ENCODE results near the gene XAB2.
"Not testable (repeated sequence)": the region's sequence is repeated elsewhere in the genome, so short reads cannot be mapped to it uniquely, and the experiment has no call there.

Gene XAB2

GRCh38 chr19:7650148-7650547, 20.8 kb upstream of the XAB2 start:
- H3K27me3 ChIP-seq (ENCODE audit: control insufficient read depth, insufficient read depth, low read length, poor library complexity, severe bottlenecking) = peaks cover 11% of the 10 kb centered on the region
- H3K9me3 ChIP-seq (ENCODE audit: control insufficient read depth, low read length) = no peaks in the 10 kb centered on the region
- H3K27ac ChIP-seq (ENCODE audit: insufficient read depth, low read depth, low read length, poor library complexity, severe bottlenecking) = no peak overlapping the region
- 37% methylated on average over 2 of the region's 2 CpGs for WGBS, 2 experiments
- H3K4me1 ChIP-seq (ENCODE audit: control insufficient read depth, insufficient read depth, low read length) = no peaks in the 10 kb centered on the region
- no peak overlapping the region for H3K4me3 ChIP-seq (ENCODE audit: insufficient read depth, low read depth, low read length)
- H3K36me3 ChIP-seq (ENCODE audit: control insufficient read depth, insufficient read depth, low read length) = no peaks in the 10 kb centered on the region

- H3K4me3 ChIP-seq (ENCODE audit: insufficient read depth, low read depth, low read length) = no peak overlapping the region
- peaks cover 11% of the 10 kb centered on the region for H3K27me3 ChIP-seq (ENCODE audit: control insufficient read depth, insufficient read depth, low read length, poor library complexity, severe bottlenecking)
- WGBS, 2 experiments = 93 to 94% methylated on average over 15 of the region's 15 CpGs
- H3K4me1 ChIP-seq (ENCODE audit: control insufficient read depth, insufficient read depth, low read length) = no peaks in the 10 kb centered on the region
- H3K27ac ChIP-seq (ENCODE audit: insufficient read depth, low read depth, low read length, poor library complexity, severe bottlenecking) = no peak overlapping the region
- no peaks in the 10 kb centered on the region for H3K9me3 ChIP-seq (ENCODE audit: control insufficient read depth, low read length)
- no peaks in the 10 kb centered on the region for H3K36me3 ChIP-seq (ENCODE audit: control insufficient read depth, insufficient read depth, low read length)
Observed at GRCh38 chr19:7648265-7649014, 19.1 kb upstream of the XAB2 start.

DNA sequence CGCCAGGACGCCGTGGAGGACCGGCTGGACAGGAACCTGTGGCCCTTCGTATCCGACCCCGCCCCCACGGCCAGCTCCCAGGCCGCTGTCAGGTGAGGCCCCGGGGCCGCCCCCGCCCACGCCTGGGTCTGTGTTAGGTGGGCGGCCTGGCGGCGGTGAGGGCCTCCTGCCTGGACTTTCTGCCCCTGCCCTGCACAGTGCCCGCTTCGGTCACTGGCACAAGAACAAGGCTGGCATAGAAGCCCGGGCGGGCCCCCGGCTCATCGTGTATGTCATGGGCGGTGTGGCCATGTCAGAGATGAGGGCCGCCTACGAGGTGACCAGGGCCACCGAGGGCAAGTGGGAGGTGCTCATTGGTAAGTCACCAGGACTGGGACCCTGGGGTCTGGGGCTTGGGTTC, 17.8 kb upstream of the XAB2 start:
- Histone ChIP-seq H3K4me3 (ENCODE audit: insufficient read depth, low read depth, low read length) (no peak overlapping the region), H3K4me1 (ENCODE audit: control insufficient read depth, insufficient read depth, low read length) (no peaks in the 10 kb centered on the region), H3K36me3 (ENCODE audit: control insufficient read depth, insufficient read depth, low read length) (no peaks in the 10 kb centered on the region), H3K9me3 (ENCODE audit: control insufficient read depth, low read length) (no peaks in the 10 kb centered on the region), H3K27me3 (ENCODE audit: control insufficient read depth, insufficient read depth, low read length, poor library complexity, severe bottlenecking) (peaks cover 11% of the 10 kb centered on the region), H3K27ac (ENCODE audit: insufficient read depth, low read depth, low read length, poor library complexity, severe bottlenecking) (no peak overlapping the region)
- WGBS, 2 experiments = 91% methylated on average over 26 of the region's 26 CpGs

DNA sequence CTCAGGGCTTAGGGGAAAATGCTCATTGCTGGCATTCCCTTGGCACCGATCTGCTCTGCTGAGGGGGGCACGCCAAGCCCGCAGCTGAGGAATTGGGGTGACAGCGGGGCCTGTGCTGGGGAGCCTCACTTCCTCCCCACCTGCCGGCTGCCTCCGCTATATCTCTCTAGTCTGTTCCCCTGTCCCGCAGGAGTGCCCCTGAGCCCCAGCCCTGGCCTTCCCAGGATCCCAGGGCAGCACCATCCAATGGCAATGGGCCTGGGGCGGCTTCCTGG, 17.0 kb upstream of the XAB2 start:
- Histone ChIP-seq H3K27ac (ENCODE audit: insufficient read depth, low read depth, low read length, poor library complexity, severe bottlenecking) (no peak overlapping the region), H3K27me3 (ENCODE audit: control insufficient read depth, insufficient read depth, low read length, poor library complexity, severe bottlenecking) (peaks cover 11% of the 10 kb centered on the region), H3K4me1 (ENCODE audit: control insufficient read depth, insufficient read depth, low read length) (no peaks in the 10 kb centered on the region), H3K9me3 (ENCODE audit: control insufficient read depth, low read length) (no peaks in the 10 kb centered on the region), H3K4me3 (ENCODE audit: insufficient read depth, low read depth, low read length) (no peak overlapping the region), H3K36me3 (ENCODE audit: control insufficient read depth, insufficient read depth, low read length) (no peaks in the 10 kb centered on the region)
- WGBS, 2 experiments = 85 to 86% methylated on average over 8 of the region's 8 CpGs

DNA sequence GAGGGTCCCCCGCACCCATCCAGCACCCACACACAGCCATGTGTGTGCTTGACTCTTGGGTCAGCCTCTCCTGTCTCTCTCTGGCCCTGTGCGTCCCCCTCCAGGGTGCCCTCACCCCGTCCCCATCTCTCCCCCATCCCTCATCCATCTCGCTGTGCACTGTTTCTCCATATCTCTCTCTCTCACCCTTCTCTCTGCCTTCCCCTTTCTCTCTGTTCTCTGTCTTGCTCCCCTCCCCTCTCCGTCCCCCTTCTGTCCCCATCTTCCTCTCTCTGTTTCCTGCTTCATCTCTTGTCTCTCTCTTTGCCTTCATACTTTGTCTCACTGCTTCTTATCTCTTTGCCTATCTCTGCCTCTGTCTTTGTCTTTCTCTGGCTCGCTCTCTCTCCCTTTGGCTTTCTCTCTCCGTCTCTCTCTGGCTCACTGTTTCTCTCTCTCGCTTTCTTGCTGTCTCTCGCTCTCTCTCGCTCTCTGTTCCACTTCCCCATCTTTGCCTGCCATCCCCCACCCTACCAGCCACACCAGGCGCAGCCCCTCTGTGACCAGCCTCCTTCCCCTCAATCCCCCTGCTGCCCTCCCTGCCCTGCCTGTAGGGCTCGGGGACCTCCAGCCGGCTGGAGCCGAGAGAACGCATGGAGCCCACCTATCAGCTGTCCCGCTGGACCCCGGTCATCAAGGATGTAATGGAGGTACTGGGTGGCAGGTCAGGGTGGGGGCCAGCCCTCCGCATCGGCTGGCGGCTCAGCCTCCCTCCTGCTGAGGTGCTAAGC, 16.5 kb upstream of the XAB2 start:
- Histone ChIP-seq H3K9me3 (ENCODE audit: control insufficient read depth, low read length) (no peaks in the 10 kb centered on the region), H3K36me3 (ENCODE audit: control insufficient read depth, insufficient read depth, low read length) (no peaks in the 10 kb centered on the region), H3K27me3 (ENCODE audit: control insufficient read depth, insufficient read depth, low read length, poor library complexity, severe bottlenecking) (peaks cover 6% of the 10 kb centered on the region), H3K27ac (ENCODE audit: insufficient read depth, low read depth, low read length, poor library complexity, severe bottlenecking) (no peak overlapping the region), H3K4me1 (ENCODE audit: control insufficient read depth, insufficient read depth, low read length) (no peaks in the 10 kb centered on the region), H3K4me3 (ENCODE audit: insufficient read depth, low read depth, low read length) (no peak overlapping the region)
- WGBS, 2 experiments = 81 to 83% methylated on average over 20 of the region's 20 CpGs

GRCh38 chr19:7645163-7645562, 15.8 kb upstream of the XAB2 start:
- no peaks in the 10 kb centered on the region for H3K9me3 ChIP-seq (ENCODE audit: control insufficient read depth, low read length)
- no peak overlapping the region for H3K27ac ChIP-seq (ENCODE audit: insufficient read depth, low read depth, low read length, poor library complexity, severe bottlenecking)
- no peaks in the 10 kb centered on the region for H3K4me1 ChIP-seq (ENCODE audit: control insufficient read depth, insufficient read depth, low read length)
- no peaks in the 10 kb centered on the region for H3K36me3 ChIP-seq (ENCODE audit: control insufficient read depth, insufficient read depth, low read length)
- no peak overlapping the region for H3K4me3 ChIP-seq (ENCODE audit: insufficient read depth, low read depth, low read length)
- 94 to 96% methylated on average over 14 of the region's 14 CpGs for WGBS, 2 experiments
- no peaks in the 10 kb centered on the region for H3K27me3 ChIP-seq (ENCODE audit: control insufficient read depth, insufficient read depth, low read length, poor library complexity, severe bottlenecking)

DNA sequence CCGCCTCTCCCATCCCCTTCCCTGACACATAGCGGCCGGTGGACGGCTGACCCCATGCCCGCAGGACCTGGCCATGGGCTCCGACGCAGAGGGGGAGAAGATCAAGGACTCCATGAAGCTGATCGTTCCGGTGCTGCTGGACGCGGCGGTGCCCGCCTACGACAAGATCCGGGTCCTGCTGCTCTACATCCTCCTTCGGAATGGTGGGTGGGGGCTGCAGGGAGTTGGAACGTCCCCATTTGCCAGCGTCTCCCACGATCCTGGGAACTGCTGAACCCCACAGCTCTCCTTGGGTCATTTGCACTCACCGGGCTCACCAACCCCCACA, 15.2 kb upstream of the XAB2 start:
- no peaks in the 10 kb centered on the region for H3K9me3 ChIP-seq (ENCODE audit: control insufficient read depth, low read length)

GRCh38 chr19:7643629-7644549, 14.5 kb upstream of the XAB2 start:
- H3K27ac ChIP-seq (ENCODE audit: insufficient read depth, low read depth, low read length, poor library complexity, severe bottlenecking); H3K4me3 ChIP-seq (ENCODE audit: insufficient read depth, low read depth, low read length); H3K9me3 ChIP-seq (ENCODE audit: control insufficient read depth, low read length); H3K36me3 ChIP-seq (ENCODE audit: control insufficient read depth, insufficient read depth, low read length); H3K27me3 ChIP-seq (ENCODE audit: control insufficient read depth, insufficient read depth, low read length, poor library complexity, severe bottlenecking); H3K4me1 ChIP-seq (ENCODE audit: control insufficient read depth, insufficient read depth, low read length): not testable (repeated sequence)
- 75 to 77% methylated on average over 10 of the region's 10 CpGs for WGBS, 2 experiments

More for the DNA sequence above, 15.2 kb upstream of the XAB2 start:
- H3K27ac ChIP-seq (ENCODE audit: insufficient read depth, low read depth, low read length, poor library complexity, severe bottlenecking) = no peak overlapping the region
- H3K4me3 ChIP-seq (ENCODE audit: insufficient read depth, low read depth, low read length) = no peak overlapping the region
- H3K36me3 ChIP-seq (ENCODE audit: control insufficient read depth, insufficient read depth, low read length) = no peaks in the 10 kb centered on the region
- no peaks in the 10 kb centered on the region for H3K27me3 ChIP-seq (ENCODE audit: control insufficient read depth, insufficient read depth, low read length, poor library complexity, severe bottlenecking)
- WGBS, 2 experiments = 95 to 96% methylated on average over 20 of the region's 20 CpGs
- H3K4me1 ChIP-seq (ENCODE audit: control insufficient read depth, insufficient read depth, low read length) = no peaks in the 10 kb centered on the region

DNA sequence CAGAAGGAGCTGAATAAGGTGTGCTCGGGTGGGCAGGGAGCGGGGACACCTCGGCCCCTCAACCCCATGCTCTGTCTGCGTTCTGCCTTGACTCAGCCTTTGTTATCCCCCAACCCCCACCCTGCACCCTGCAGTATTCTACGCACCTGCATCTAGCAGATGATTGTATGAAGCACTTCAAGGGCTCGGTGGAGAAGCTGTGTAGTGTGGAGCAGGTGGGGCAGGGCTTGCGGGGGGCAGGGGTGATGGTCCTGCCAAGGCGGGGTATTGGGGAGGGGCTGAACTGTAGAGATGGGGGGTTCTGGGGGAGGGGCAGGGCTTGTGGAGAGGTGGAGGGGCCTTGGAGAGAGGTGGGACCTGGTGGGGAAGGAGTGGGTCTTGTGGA, 13.7 kb upstream of the XAB2 start:
- Histone ChIP-seq H3K27me3 (ENCODE audit: control insufficient read depth, insufficient read depth, low read length, poor library complexity, severe bottlenecking) (no peaks in the 10 kb centered on the region), H3K9me3 (ENCODE audit: control insufficient read depth, low read length) (no peaks in the 10 kb centered on the region), H3K4me1 (ENCODE audit: control insufficient read depth, insufficient read depth, low read length) (no peaks in the 10 kb centered on the region), H3K36me3 (ENCODE audit: control insufficient read depth, insufficient read depth, low read length) (no peaks in the 10 kb centered on the region), H3K4me3 (ENCODE audit: insufficient read depth, low read depth, low read length) (no peak overlapping the region), H3K27ac (ENCODE audit: insufficient read depth, low read depth, low read length, poor library complexity, severe bottlenecking) (no peak overlapping the region)
- 94 to 95% methylated on average over 8 of the region's 8 CpGs for WGBS, 2 experiments
